Kasumi-1 (cell line): ENCODE data around the gene FPR3.
"Not testable (repeated sequence)": the region's sequence is repeated elsewhere in the genome, so short reads cannot be mapped to it uniquely, and the experiment has no call there.

Source experiments
- DNase-seq, 2 experiments: peaks; one replicate each; lab custom pipeline; 2025; lab: John Stamatoyannopoulos, UW

The FPR3 gene, protein sequence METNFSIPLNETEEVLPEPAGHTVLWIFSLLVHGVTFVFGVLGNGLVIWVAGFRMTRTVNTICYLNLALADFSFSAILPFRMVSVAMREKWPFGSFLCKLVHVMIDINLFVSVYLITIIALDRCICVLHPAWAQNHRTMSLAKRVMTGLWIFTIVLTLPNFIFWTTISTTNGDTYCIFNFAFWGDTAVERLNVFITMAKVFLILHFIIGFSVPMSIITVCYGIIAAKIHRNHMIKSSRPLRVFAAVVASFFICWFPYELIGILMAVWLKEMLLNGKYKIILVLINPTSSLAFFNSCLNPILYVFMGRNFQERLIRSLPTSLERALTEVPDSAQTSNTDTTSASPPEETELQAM

GRCh38 chr19:51794885-51795490, at the start of gene FPR3:
FPR3 (plus strand) TSS chr19:51795157; CDS start chr19:51823749, 28,592 bp downstream.
- no peak for DNase-seq

DNA sequence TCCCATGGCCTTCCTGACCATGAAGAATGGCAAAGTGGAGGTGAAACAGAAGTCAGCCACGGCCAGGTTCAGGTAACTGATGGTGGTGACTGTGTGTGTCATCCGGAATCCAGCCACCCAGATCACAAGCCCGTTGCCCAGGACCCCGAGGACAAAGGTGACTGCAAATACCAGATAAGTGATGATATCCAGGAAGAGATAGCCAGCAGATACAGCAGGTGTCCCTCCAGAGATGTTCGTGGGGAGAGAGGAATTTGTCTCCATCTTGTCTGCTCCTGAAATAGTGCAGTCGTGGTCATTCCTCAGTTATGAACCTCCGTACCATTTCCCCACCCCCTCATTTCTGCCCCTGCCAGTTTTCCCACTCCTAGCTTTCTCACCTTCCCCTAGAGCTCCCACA, 48.2 kb upstream of the FPR3 start:
- no peak for DNase-seq

DNA sequence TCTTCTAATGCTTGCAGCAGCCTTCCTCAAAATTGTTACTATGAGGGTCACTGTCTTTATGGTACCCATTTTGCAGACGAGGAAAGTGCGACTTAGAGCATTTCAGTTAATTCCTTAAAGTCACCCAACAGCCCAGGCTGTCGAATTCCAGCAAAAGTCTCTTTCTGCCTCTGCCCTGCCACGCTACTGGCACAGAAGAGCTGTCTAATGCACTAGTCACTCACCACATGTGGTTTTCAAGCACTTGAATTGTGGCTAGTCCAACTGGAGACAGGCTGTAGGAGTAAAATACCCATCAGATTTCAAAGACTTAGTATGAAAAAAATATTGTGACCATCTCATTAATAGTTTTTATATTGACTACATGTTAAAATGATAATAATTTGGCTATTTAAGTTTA, 45.0 kb upstream of the FPR3 start:
- no peak for DNase-seq

- DNase-seq, result no peak
Observed at GRCh38 chr19:51750400-51751094, 44.4 kb upstream of the FPR3 start.

GRCh38 chr19:51751655-51752054, 43.3 kb upstream of the FPR3 start, which contains the start of gene FPR1:
FPR1 (minus strand) TSS chr19:51751878; CDS start chr19:51746994, 4,884 bp downstream.
- peak; percentile 33 to 50 for DNase-seq

GRCh38 chr19:51754109-51754508, 40.8 kb upstream of the FPR3 start:
- no peak for DNase-seq

GRCh38 chr19:51754770-51755169, 40.2 kb upstream of the FPR3 start:
- no peak for DNase-seq

- DNase-seq, result no peak
Observed at GRCh38 chr19:51755571-51755970, 39.4 kb upstream of the FPR3 start.

GRCh38 chr19:51760697-51761356, 34.1 kb upstream of the FPR3 start, which contains the start of gene FPR2:
FPR2 (plus strand) TSS chr19:51761180; CDS start chr19:51768659, 7,479 bp downstream.
- peak; percentile 78 for DNase-seq

- no peak for DNase-seq
Observed at GRCh38 chr19:51761696-51762095, 33.3 kb upstream of the FPR3 start.

DNA sequence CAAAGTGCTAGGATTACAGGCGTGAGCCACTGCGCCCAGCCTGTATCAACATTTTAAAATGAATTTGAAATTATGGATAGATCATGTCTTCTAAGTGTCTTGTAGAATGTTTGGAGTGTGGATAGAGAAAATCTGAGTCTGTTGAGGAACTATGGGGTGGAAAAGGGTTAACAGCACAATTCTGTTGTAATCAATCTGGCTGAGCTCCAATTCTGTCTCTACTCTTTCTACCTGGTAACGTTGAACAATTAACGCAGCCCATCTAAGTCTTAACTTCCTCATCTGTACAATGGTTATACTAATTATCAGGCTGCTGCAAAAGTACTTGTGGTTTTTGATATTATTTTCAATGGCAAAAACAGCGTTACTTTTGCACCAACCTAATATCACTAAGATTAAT, 29.9 kb upstream of the FPR3 start:
- DNase-seq, result no peak

DNA sequence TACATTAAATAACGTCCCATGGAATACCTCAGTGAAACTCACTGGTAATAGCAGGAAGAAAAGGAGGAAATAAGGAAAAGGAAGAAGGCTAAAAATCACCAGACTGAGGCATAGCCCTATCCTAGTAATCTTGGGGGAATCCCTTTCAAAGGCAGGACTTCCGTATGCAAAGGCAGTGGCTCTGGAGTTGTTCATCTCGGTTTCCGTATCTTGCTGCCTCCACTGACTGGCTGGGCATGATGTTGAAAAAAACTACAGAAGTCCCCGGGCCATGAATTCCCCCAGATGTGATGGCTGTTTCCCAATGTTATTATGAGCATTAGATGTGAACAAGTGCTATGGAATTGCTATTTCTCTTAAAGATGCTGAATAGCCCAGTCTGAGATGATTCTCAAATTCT, 28.5 kb upstream of the FPR3 start:
- no peak for DNase-seq

DNA sequence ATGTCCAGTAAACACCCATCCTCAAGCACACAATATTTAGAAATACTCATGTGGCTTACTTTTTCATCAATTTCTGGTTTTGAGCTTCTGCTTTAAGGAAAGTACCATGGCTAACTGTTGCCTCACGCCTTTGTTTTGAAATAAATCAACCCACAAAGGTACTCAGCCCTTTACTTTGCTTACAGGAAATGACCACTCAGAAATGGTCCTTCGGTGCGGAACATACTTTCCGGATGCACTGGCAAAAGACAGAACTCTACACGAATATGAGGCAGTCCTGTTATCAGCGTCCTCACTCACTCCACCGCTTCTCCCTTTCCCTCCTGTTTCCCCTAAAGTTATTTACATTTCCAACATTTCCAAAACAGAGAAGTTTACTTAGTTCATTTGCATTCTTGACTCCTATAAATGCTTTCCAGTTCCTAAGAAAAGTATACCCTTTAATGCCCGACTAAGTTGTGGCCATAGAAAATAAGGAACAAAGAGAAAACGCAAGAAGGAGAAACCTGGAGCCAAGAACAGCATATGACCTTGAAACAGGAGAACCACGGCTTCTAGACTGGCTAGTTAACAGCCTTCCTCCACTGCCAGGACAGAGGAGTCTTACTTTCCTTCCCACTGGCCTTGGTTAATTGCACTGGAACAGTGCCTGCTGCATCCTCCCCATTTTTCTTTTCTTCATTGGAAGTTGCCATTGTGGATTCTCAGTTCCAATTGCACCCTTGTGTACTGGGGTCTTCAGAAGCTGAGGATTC, 23.4 kb upstream of the FPR3 start:
- DNase-seq, result no peak

- no peak for DNase-seq
Observed at GRCh38 chr19:51772977-51773376, 22.0 kb upstream of the FPR3 start.

DNA sequence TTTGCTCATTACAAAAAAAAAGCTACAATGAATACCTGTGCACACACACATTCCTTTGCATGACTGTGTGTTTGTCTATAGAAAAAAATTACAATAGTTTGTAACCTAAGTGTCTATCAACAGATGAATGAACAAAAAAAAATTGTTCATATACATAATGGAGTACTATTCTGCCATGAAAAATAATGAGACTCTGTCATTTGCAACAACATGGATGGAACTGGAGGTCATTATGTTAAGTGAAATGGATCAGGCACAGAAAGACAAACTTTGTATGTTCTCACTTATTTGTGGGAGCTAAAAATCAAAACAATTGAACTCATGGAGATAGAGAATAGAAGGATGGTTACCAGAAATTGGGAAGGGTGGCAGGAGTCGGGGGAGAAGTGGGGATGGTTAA, 18.4 kb upstream of the FPR3 start:
- not testable (repeated sequence) for DNase-seq

GRCh38 chr19:51777570-51778462, 17.1 kb upstream of the FPR3 start:
- DNase-seq, result peak; percentile 79 to 86

DNA sequence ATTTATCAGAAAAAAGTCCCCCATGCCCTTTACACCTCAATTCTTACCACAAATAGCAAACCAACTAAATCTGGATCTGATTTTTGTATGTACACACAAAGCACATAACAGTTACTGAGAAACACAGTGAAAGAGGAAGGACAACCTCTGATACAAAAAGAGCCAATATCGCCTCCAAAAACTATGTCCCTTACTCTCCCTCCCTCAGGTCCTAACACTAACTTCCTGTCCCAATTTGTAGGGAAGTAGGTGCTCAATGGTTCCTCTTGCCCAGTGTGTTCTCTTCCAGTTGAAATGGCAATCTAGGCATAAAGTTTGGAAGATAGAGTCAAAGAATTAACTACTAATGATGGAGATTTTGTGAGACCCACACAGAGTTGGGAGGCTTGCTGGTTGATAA, 15.8 kb upstream of the FPR3 start:
- no peak for DNase-seq

GRCh38 chr19:51779703-51780102, 15.3 kb upstream of the FPR3 start:
- DNase-seq, result no peak

GRCh38 chr19:51780270-51780669, 14.7 kb upstream of the FPR3 start:
- DNase-seq, result peak; percentile 6 to 29

DNA sequence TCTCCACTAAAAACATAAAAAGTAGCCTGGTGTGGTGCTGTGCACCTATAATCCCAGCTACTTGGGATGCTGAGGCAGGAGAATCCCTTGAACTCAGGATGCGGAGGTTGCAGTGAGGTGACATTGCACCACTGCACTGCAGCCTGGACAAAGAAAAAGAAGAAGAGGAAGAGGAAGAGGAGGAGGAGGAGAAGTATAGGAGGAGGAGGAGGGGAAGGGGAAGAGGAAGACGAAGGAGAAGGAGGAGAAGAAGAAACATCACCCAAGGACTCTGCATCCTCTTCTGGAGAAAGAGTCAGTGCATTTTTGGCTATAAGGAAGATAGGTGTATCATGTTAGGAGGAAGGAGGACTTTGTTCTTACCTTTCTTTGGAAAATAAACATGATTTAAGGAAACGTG, 13.0 kb upstream of the FPR3 start:
- DNase-seq, result no peak

GRCh38 chr19:51783372-51783771, 11.6 kb upstream of the FPR3 start:
- peak; percentile 95 to 98 for DNase-seq
